Neutrophil (primary cell): ENCODE measurements around the gene NUDT17.

Source experiments
- H3K27ac ChIP-seq: fragments of 200-600 bp; sonication (generic); 2 replicates; pipeline ENCODE4 v1.5.1; 2016; ENCODE audit warnings: mild to moderate bottlenecking, moderate library complexity
- H3K27me3 ChIP-seq: fragments of 200-600 bp; sonication (generic); 2 replicates; pipeline ENCODE4 v1.6.0; 2016; ENCODE audit warnings: mild to moderate bottlenecking
- H3K36me3 ChIP-seq: fragments of 200-600 bp; sonication (generic); 2 replicates; pipeline ENCODE4 v1.5.1; 2017
- H3K4me1 ChIP-seq, 2 experiments: fragments of 200-600 bp in 1 of 2; sonication (generic) in 1 of 2; 1 replicate in 1 of 2; 2 replicates in 1 of 2; pipeline versions ENCODE4 v1.5.1 to v1.6.1; 2013 to 2016; ENCODE audit warnings: low read depth in 1 of 2, low read length in 1 of 2, mild to moderate bottlenecking in 1 of 2, moderate library complexity in 1 of 2; ENCODE audit not compliant: control insufficient read depth in 1 of 2, insufficient read depth in 1 of 2
- H3K4me3 ChIP-seq, 2 experiments: fragments of 200-600 bp in 1 of 2; sonication (generic) in 1 of 2; 1 replicate in 1 of 2; 2 replicates in 1 of 2; pipeline ENCODE4 v1.5.1; 2013 to 2016; ENCODE audit warnings: low read depth in 1 of 2, low read length in 1 of 2, mild to moderate bottlenecking in 1 of 2, moderate library complexity in 1 of 2
- H3K9me3 ChIP-seq: fragments of 200-600 bp; sonication (generic); 2 replicates; pipeline ENCODE4 v1.5.1; 2016
- CTCF ChIP-seq: fragments of 200-600 bp; sonication (generic); IDR thresholded peaks from 2 replicates; pipeline ENCODE4 v1.5.1; 2016; ENCODE audit warnings: antibody characterized with exemption

Gene NUDT17

DNA sequence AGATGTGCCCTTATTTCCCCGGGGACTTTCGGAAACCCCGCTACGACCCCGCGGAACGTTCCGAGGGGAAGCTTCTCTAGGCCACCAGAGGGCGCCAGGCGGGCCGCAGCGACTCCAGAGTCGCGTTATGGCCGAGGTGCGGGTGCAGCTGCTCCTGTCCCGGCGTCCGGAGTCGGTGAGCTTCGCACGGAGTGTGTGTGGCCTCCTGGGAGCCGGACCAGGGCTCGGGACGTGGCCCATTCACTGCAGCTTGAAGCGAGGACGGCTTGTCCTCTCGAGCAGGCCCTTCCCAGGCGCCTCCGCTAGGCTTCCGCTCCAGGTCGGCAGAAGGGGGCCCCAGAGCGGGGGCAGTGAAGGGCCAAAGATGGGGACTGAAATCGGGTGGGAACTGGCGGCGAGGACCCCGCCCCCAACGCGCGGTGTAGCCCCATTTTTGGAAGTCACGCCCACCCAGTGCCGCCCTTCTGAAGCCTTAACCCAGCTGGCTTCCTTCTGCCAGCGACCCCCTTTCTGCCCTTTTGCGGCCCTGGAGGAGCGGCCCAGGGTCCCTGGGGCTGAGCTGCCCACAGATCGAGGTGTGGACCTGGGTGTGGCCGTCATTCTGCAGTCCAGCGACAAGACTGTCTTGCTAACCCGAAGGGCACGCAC lies at the start of gene NUDT17:
Gene NUDT17 (plus strand): TSS at position 117 of the 648 bp plus-strand sequence. CDS start 11 bp downstream, at position 128.
- peak within 1 kb of the TSS; percentile 68 to 80 for H3K4me3 ChIP-seq
- no peaks in the 10 kb centered on the region for H3K27me3 ChIP-seq
- H3K4me1 ChIP-seq = peaks cover 15 to 16% of the 10 kb centered on the region in 2 experiments
- peaks cover 48% of the 10 kb centered on the region for H3K36me3 ChIP-seq
- no peaks in the 10 kb centered on the region for H3K9me3 ChIP-seq
- H3K27ac ChIP-seq = peak within 1 kb of the TSS; percentile 48
- TF ChIP-seq CTCF = peak; percentile 82

DNA sequence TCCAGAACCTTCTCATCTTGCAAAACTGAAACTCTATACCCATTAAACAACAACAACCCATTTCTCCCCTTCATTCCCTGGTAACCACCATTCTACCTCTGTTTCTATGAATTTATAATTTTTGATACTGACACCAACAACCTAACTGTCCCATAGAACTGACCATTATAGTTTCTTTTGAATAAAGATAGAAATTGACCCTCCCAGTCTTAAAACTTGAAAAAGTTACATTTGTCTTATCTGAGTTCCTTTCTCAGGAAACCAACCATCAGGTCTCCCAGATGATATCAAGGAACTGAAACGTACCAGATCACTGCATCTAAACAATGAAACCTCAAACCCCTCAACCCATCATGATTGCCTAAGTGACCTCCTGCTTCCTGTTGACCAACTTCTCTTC lies 48.7 kb upstream of the NUDT17 start:
- Histone ChIP-seq H3K4me1 (peaks cover 0 to 3% of the 10 kb centered on the region in 2 experiments), H3K9me3 (peaks cover 4% of the 10 kb centered on the region), H3K36me3 (no peaks in the 10 kb centered on the region), H3K27ac (no peak overlapping the region), H3K4me3 (no peak overlapping the region), H3K27me3 (no peaks in the 10 kb centered on the region)
- no peak for TF ChIP-seq CTCF

DNA sequence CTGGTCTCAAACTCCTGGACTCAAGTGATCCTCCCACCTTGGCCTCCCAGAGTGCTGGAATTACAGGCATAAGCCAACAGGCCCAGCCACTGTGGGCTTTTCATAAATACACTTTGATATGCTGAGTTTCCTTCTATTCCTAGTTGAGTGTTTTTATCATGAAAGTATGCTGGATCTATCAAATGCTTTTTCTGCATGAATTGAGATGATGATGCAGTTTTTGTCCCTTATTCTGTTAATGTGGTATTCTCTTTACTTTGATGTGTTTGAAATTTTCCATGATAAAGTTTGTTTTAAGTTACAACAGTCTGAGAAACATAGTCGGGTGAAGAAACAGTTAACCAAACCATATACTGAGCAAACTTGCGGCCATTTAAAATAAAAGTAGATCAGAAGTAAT lies 45.6 kb upstream of the NUDT17 start:
- Histone ChIP-seq H3K27me3 (no peaks in the 10 kb centered on the region), H3K27ac (no peak overlapping the region), H3K4me1 (peaks cover 0 to 3% of the 10 kb centered on the region in 2 experiments), H3K4me3 (no peak overlapping the region), H3K36me3 (no peaks in the 10 kb centered on the region), H3K9me3 (peaks cover 4% of the 10 kb centered on the region)
- TF ChIP-seq CTCF = no peak

DNA sequence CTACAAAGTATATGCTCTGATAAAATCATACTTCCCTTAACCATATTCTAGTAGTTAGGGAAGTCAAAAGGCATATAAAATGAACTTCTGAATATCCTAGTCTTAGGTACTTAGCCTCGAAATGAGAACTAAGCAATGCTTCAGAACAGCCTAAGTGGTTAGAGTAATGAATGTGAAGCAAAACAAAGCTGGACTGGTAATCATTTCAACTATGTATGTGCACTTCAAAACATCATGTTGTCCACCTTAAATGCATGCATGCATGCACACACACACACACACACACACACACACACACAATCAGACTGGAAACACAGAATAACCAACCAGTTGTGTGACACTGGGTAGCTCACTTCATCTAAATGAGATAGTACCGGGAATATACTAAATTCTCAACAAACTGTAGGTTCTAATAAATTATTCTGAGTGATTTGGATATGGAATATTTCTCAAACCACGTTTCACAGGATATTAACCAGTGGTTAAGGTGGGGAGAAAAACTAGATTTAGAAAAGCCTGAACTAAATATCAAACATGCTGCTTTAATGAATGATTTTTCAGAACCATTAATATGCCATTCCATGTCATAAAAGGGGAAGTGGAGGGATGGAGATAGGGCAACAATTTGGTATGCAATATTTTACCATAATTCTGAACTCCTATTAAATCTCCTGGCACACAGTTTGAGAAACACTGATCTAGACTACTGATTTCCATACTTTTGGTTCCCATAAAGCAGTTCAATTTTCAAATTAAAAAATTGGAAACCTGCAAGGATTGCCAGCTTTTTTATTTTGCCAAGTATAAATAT lies 41.0 kb upstream of the NUDT17 start:
- no peak for TF ChIP-seq CTCF
- Histone ChIP-seq H3K9me3 (no peaks in the 10 kb centered on the region), H3K4me3 (no peak overlapping the region), H3K27ac (no peak overlapping the region), H3K27me3 (no peaks in the 10 kb centered on the region), H3K36me3 (no peaks in the 10 kb centered on the region), H3K4me1 (peaks cover 0 to 3% of the 10 kb centered on the region in 2 experiments)

GRCh38 chr1:145805057-145805456 lies 40.4 kb upstream of the NUDT17 start:
- TF ChIP-seq CTCF = no peak
- H3K4me3 ChIP-seq = no peak overlapping the region
- H3K9me3 ChIP-seq = no peaks in the 10 kb centered on the region
- H3K36me3 ChIP-seq = no peaks in the 10 kb centered on the region
- no peaks in the 10 kb centered on the region for H3K27me3 ChIP-seq
- peaks cover 0 to 3% of the 10 kb centered on the region in 2 experiments for H3K4me1 ChIP-seq
- H3K27ac ChIP-seq = no peak overlapping the region
